Mononuclear cell (primary cell): ENCODE results near the gene U2AF2. TPM values are rescaled to one million over a fixed set of nuclear protein-coding genes. Genes with fewer than 3 reads are reported as not detected.

Experiments used
- H3K27me3 ChIP-seq: 2 replicates; pipeline ENCODE4 v1.6.0; 2011; ENCODE audit warnings: low read length, control low read depth; ENCODE audit not compliant: insufficient read depth
- H3K4me1 ChIP-seq: 2 replicates; pipeline ENCODE4 v1.5.1; 2011; ENCODE audit warnings: mild to moderate bottlenecking, low read length, control low read depth; ENCODE audit not compliant: insufficient read depth
- H3K4me3 ChIP-seq: 2 replicates; pipeline ENCODE4 v1.5.1; 2011; ENCODE audit warnings: mild to moderate bottlenecking, low read length, moderate library complexity
- H3K9me3 ChIP-seq: 2 replicates; pipeline ENCODE4 v1.5.1; 2011; ENCODE audit warnings: low read depth, mild to moderate bottlenecking, control low read depth, low read length
- total RNA-seq: library from RNA; depleted of rRNA; stranded (reverse); fragments of >200 nt; gene quantifications from one replicate; pipeline ENCODE4 v1.2.3, GENCODE V29; 2012

Gene U2AF2
- 55.6 TPM for total RNA-seq

DNA sequence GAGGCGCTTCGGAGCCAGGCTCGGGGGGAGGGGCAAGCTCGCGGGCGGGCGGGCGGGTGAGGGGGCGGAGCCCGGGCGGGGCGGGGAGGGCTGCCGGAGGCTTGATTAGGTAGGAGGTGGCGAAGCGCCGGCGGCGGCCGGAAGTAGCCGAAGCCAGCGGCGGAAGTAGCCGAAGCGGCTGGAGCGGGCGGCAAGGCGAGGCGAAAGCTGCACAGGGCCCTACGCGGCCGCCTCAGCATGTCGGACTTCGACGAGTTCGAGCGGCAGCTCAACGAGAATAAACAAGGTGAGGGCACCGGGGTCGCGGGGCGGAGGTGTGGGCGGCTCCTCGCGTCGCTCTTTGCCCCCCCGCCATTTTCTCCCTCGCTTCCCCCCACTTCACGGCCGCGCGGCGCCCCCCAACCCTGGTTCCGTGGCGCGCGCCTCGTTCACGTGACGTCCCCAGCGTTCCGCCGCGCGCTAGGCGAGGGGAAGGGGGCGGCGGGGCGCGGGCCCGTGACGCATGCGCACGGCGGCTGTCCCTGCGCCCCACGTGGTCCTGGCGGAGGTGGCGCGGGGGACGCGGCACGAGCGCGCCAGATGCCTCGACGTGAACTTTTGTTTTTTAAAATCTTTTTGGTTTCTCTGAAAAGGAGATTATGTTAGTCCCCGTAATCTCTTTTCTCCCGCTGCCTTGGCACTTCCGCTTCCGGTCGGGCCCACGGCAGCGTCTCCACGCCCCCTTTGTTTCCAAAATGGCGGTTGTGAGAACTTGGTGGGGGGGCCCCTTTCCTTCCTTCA is at the start of gene U2AF2:
U2AF2 (plus strand) TSS at position 168 of the 780 bp plus-strand sequence; CDS start at position 238, 70 bp downstream.
- peaks cover 48% of the 10 kb centered on the region for H3K4me1 ChIP-seq
- peak within 1 kb of the TSS; percentile 91 for H3K4me3 ChIP-seq
- no peaks in the 10 kb centered on the region for H3K27me3 ChIP-seq
- H3K9me3 ChIP-seq: no peaks in the 10 kb centered on the region

DNA sequence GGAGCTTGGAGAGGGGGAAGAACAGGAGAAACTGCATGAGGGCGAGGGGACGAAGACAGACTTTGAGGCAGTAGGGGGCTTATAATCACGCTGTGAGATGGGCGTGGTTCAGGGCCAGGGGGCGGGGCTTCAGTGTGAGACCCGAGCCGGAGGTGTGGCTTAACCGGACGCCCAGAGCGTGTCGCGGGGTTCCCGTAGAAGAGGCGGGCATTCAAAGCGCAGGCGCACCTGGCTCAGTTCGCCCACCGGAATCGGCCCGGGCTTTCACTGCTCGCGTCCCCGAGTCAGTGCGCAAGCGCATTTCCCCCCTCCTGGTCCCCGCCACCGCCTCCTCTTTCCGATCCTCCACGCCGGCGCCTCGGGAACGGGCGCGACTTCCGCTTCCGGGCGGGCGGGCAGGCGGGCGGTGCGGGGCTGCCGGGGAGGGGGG is 49.6 kb upstream of the U2AF2 start:
- H3K4me3 ChIP-seq: peak overlapping the region; percentile 76
- H3K9me3 ChIP-seq: no peaks in the 10 kb centered on the region
- peaks cover 55% of the 10 kb centered on the region for H3K4me1 ChIP-seq
- no peaks in the 10 kb centered on the region for H3K27me3 ChIP-seq

DNA sequence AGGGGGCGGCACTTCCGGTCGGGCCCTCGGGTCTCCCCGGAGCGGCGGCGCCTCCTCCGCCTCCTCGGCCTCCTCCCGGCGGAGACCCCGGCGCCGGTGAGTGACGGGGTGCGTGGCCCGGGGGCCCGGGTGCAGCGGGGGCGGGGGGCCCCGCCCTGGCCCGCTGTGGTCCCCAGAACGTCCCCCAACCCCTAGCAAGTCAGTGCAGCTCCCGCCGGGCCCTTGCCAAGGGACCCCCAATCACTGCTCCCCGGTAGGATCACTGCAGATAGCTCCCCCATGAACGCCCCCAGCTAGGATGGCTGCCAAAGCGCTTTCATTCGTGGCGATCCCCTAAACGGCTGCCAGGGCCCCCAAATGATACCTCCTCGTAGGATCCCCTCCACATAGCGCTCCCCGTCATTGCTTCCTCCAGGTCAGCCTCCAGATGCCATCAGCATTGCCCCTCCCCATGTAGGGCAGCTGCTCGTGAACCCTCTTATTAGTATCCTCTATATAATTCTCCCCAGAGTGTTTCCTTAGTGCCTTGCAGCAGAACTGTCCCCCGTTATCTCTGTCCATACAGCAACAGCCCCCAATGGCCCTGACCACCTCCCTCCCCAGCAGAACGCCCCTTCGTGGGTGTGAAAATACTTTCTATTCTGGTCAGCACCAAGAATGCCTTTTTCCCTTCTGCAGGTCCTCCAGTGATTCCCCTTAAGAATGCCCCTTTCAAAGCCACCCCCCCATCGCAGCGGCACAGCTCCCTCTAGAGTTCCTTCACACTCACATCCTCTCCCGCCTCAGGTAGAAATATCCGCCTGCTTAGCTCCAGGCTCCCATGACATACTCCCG is 49.0 kb upstream of the U2AF2 start, which contains the start of gene ZNF865:
ZNF865 (plus strand) TSS at position 11 of the 834 bp plus-strand sequence. CDS start 7,972 bp downstream, outside the sequence.
- no peaks in the 10 kb centered on the region for H3K9me3 ChIP-seq
- peaks cover 52% of the 10 kb centered on the region for H3K4me1 ChIP-seq
- no peaks in the 10 kb centered on the region for H3K27me3 ChIP-seq

DNA sequence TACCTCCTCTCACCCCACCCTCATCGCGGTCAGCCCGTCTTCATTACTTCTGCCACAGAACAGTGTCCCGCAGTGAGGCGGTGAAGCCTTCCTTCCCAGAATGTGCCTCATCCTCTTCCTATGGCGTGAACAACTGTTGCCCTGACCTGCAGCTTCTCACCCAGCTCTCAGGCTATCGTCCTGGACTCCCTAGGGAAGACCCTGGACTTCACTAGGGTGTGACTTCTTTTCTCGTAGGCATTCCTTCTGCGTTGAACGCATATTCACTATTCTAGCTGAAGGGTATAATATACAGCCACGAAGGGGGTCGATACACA is 48.4 kb upstream of the U2AF2 start:
- H3K27me3 ChIP-seq: no peaks in the 10 kb centered on the region
- H3K9me3 ChIP-seq: no peaks in the 10 kb centered on the region

More for the DNA sequence above, 49.0 kb upstream of the U2AF2 start, which contains the start of gene ZNF865:
- H3K4me3 ChIP-seq: peak within 1 kb of the TSS; percentile 76

DNA sequence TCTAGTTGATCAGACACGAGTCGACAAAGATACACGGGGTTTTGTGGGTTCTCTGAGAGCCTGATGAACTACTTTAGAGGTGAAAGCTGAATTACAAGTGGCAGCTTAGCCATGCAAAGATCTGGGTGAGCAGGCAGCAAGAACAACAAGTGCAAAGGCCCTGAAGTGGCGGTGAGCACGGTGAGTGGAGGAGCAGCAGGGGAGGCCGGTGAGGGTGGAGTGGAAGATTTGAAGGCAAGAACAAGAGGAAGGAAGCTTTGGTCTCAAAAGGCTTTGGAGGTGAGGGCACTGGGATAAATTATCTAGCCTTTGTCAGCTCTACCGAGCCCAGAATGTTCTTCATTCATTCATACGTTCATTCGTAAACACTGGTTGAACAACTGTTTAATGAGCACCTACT is 48.0 kb upstream of the U2AF2 start:
- peaks cover 50% of the 10 kb centered on the region for H3K4me1 ChIP-seq

More for the DNA sequence above, 48.4 kb upstream of the U2AF2 start:
- H3K4me1 ChIP-seq: peaks cover 49% of the 10 kb centered on the region
- H3K4me3 ChIP-seq: peak overlapping the region; percentile 76

DNA sequence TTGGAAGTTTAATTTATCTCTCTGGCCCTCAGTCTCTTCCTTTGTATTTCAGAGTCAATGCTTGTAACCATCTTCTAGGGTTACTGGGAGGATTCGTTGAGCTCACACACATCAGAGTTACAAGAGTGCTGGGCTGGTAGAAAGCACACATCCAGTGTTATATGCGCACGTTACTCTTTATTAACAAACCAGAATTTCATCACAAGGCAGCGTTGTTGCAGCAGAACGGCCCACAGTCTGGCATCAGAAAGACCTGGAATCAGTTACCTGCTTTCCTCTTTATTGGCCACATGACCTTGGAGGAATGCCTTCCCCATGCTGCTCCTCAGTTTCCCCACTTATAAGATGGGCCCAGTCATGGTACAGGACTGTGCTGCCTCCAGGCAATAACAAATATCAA is 45.5 kb upstream of the U2AF2 start:
- Histone ChIP-seq H3K4me3 (no peak overlapping the region), H3K4me1 (peaks cover 57% of the 10 kb centered on the region), H3K27me3 (no peaks in the 10 kb centered on the region), H3K9me3 (no peaks in the 10 kb centered on the region)

More for the DNA sequence above, 48.0 kb upstream of the U2AF2 start:
- no peak overlapping the region for H3K4me3 ChIP-seq
- no peaks in the 10 kb centered on the region for H3K9me3 ChIP-seq
- H3K27me3 ChIP-seq: no peaks in the 10 kb centered on the region

DNA sequence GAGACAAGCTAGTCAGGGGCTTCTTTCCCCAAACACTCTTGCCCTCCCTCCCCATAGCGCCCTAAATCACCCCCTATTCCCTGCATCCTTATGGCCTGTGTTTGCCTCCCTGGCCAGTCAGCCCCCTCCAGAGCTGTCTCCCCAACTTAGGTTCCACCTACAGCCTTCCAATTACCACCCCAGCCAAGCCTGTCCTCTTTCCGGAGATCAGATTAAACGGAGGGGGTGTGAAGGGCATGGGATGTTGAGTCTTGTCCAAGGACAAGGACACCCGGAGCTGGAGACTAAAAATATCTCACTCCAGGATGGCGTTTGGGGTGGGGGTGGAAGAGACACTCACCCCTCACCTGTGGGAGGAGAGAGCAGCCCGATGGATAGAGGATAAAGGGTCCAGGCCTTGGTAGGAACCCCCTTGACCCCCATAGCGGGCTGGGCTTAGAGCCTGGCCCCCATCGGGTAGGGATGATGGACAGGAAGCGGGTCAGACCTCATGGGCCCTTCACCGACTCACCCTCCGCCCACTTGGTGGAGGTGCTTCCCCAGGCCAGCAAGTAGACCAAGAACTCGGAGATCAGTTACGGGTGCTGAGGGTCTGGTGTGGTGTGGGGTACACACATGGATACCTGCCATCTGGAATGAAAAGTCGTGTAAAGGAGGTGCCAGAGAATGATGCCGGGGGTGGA is 43.4 kb upstream of the U2AF2 start:
- peaks cover 43% of the 10 kb centered on the region for H3K4me1 ChIP-seq
- H3K9me3 ChIP-seq: no peaks in the 10 kb centered on the region
- H3K4me3 ChIP-seq: no peak overlapping the region
- H3K27me3 ChIP-seq: no peaks in the 10 kb centered on the region

DNA sequence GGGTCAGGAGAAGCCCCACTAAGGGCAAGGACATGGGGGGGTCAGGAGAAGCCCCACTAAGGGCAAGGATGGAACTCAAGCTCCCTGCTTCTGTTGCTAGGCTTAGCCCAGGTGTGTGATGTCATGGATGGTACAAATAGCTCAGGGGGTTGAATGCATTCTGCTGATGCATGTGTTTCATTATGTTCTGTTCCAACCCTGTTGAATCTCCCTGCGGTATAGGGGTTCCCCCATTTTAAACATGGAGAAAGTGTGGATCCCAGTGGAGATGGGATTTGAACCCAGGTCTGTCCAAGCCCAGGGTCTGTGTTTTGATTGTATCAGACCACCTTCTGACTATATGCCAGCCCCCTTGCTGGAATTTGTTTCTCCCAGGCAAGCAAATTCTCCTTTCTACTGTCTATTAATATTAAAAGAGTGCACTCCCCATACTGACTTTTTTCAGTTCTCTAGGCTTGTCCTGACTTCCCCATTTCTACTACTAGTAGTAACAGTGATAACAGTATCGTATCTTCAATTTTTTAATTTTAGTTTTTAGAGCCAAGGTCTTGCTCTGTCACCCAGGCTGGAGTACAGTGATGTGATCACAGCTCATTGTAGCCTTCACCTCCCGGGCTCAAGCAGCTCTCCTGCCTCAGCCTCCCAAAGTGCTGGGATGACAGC is 42.7 kb upstream of the U2AF2 start:
- Histone ChIP-seq H3K4me3 (no peak overlapping the region), H3K27me3 (no peaks in the 10 kb centered on the region), H3K9me3 (no peaks in the 10 kb centered on the region), H3K4me1 (peaks cover 37% of the 10 kb centered on the region)

DNA sequence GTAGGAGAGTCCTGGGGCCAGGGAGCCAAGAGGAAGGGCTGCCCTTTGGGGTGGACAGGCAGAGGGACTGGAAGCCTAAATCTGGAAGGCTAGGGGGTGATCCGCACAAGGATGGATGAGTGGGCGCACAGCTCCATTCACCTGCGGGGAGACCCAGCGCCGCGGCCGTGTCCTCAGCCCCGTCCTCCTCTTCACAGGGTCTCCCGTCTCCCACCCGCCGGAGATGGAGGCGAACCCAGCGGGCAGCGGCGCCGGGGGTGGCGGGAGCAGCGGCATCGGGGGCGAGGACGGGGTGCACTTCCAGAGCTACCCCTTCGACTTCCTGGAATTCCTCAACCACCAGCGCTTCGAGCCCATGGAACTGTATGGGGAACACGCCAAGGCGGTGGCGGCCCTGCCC is 41.4 kb upstream of the U2AF2 start:
- no peak overlapping the region for H3K4me3 ChIP-seq
- H3K4me1 ChIP-seq: peaks cover 37% of the 10 kb centered on the region
- no peaks in the 10 kb centered on the region for H3K27me3 ChIP-seq
- no peaks in the 10 kb centered on the region for H3K9me3 ChIP-seq

DNA sequence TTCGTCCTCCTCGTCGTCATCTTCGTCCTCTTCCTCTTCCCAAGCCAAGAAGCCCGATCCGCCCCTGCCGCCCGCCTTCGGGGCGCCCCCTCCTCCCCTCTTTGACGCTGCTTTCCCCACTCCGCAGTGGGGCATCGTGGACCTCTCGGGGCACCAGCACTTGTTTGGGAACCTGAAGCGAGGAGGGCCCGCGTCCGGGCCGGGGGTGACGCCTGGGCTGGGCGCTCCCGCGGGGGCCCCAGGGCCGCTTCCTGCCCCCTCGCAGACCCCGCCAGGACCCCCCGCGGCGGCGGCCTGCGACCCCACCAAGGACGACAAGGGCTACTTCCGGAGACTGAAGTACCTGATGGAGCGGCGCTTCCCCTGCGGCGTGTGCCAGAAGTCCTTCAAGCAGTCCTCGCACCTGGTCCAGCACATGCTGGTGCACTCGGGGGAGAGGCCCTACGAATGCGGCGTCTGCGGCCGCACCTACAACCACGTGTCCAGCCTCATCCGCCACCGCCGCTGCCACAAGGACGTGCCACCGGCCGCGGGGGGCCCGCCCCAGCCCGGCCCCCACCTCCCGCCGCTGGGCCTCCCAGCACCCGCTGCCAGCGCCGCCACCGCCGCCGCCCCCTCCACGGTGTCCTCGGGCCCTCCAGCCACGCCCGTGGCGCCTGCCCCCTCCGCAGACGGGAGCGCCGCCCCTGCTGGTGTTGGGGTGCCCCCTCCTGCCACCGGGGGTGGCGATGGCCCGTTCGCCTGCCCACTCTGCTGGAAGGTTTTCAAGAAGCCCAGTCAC is 40.7 kb upstream of the U2AF2 start:
- Histone ChIP-seq H3K9me3 (no peaks in the 10 kb centered on the region), H3K4me3 (no peak overlapping the region), H3K4me1 (peaks cover 41% of the 10 kb centered on the region), H3K27me3 (no peaks in the 10 kb centered on the region)

DNA sequence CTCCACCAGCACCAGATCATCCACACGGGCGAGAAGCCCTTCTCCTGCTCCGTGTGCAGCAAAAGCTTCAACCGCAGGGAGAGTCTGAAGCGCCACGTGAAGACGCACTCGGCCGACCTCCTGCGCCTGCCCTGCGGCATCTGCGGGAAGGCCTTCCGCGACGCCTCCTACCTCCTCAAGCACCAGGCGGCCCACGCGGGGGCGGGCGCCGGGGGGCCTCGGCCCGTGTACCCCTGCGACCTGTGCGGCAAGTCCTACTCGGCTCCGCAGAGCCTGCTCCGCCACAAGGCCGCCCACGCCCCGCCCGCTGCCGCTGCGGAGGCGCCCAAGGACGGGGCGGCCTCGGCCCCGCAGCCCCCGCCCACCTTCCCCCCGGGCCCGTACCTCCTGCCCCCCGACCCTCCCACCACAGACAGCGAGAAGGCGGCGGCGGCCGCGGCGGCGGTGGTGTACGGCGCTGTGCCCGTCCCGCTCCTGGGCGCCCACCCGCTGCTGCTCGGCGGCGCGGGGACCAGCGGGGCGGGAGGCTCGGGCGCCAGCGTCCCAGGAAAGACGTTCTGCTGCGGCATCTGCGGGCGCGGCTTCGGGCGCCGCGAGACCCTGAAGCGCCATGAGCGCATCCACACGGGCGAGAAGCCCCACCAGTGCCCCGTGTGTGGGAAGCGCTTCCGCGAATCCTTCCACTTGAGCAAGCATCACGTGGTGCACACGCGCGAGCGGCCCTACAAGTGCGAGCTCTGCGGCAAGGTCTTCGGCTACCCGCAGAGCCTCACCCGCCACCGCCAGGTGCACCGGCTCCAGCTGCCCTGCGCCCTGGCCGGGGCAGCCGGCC is 39.9 kb upstream of the U2AF2 start:
- H3K4me1 ChIP-seq: peaks cover 44% of the 10 kb centered on the region
- H3K9me3 ChIP-seq: no peaks in the 10 kb centered on the region
- H3K4me3 ChIP-seq: no peak overlapping the region
- H3K27me3 ChIP-seq: no peaks in the 10 kb centered on the region

DNA sequence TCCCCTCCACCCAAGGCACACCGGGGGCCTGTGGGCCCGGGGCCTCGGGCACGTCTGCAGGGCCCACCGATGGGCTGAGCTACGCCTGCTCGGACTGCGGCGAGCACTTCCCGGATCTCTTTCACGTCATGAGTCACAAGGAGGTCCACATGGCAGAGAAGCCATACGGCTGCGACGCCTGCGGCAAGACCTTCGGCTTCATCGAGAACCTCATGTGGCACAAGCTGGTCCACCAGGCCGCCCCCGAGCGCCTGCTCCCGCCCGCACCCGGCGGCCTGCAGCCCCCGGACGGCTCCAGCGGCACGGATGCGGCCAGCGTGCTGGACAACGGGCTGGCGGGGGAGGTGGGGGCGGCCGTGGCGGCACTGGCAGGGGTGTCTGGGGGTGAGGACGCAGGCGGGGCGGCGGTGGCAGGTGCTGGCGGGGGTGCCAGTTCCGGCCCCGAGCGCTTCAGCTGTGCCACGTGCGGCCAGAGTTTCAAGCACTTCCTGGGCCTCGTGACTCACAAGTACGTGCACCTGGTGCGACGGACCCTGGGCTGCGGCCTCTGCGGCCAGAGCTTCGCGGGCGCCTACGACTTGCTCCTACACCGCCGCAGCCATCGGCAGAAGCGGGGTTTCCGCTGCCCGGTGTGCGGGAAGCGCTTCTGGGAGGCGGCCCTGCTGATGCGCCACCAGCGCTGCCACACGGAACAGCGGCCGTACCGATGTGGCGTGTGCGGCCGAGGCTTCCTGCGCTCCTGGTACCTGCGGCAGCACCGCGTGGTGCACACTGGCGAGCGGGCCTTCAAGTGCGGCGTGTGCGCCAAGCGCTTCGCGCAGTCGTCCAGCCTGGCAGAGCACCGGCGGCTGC is 39.1 kb upstream of the U2AF2 start:
- H3K9me3 ChIP-seq: no peaks in the 10 kb centered on the region
- peaks cover 52% of the 10 kb centered on the region for H3K4me1 ChIP-seq
- H3K4me3 ChIP-seq: no peak overlapping the region
- H3K27me3 ChIP-seq: no peaks in the 10 kb centered on the region
